ENCODE results near the gene DDX51.

DNA sequence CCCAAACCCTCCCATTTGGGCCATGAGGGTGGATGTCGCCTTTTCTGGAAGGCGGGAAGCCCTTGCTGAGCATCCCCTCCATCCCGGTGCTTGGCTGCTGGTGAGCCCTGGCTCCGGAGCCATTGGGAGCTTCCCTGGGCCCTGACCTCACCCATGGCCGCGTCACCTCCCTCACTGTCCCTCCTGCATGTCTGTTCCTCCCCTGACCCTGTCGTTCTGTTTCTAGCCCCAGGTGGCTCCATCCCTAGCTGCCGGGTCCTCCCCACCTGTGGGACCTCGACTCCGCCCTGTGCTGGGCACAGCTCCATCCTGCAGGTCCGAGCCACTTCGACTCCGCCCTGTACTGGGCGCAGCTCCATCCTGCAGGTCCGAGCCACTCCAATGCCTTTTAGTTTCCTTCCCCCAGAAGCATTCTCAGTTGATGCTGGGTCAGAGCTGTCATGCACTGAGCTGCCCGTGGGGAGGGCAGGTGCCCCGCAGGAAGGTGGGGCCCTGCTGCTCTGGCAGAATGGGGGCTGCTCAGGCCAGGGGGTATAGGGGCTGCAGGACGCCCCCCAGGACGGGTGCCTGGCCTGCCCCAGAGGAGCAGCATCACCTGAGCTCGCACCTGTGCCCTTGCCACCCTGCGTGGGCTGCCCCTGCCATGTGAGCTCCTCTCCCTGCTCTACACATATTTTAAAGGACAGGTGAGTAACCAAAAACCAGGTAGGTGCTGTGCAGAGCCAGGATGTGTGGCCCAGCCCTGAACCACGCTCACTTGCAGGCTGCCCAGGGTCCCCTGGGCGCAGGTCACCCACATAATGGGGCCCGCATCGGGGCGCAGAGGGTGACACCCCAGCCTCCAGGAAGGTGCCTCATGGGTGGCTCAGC lies 19.2 kb upstream of the DDX51 start:
- TF ChIP-seq, protein P1, sequence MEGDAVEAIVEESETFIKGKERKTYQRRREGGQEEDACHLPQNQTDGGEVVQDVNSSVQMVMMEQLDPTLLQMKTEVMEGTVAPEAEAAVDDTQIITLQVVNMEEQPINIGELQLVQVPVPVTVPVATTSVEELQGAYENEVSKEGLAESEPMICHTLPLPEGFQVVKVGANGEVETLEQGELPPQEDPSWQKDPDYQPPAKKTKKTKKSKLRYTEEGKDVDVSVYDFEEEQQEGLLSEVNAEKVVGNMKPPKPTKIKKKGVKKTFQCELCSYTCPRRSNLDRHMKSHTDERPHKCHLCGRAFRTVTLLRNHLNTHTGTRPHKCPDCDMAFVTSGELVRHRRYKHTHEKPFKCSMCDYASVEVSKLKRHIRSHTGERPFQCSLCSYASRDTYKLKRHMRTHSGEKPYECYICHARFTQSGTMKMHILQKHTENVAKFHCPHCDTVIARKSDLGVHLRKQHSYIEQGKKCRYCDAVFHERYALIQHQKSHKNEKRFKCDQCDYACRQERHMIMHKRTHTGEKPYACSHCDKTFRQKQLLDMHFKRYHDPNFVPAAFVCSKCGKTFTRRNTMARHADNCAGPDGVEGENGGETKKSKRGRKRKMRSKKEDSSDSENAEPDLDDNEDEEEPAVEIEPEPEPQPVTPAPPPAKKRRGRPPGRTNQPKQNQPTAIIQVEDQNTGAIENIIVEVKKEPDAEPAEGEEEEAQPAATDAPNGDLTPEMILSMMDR (IDR thresholded peaks at IDR 0.05; ENCODE audit: poor library complexity), result no peak
- TF ChIP-seq EZH2 (IDR thresholded peaks at IDR 0.05; ENCODE audit: borderline replicate concordance), result no peak

Data from hepatocyte (in vitro differentiated cells).